ENCODE measurements around the gene SDF4.

SDF4 gene

GRCh38 chr1:1231400-1232207 lies at the start of gene SDF4:
Gene SDF4 (minus strand): TSS chr1:1232001. CDS start chr1:1228772, 3,229 bp downstream.
- TF ChIP-seq, protein P1, sequence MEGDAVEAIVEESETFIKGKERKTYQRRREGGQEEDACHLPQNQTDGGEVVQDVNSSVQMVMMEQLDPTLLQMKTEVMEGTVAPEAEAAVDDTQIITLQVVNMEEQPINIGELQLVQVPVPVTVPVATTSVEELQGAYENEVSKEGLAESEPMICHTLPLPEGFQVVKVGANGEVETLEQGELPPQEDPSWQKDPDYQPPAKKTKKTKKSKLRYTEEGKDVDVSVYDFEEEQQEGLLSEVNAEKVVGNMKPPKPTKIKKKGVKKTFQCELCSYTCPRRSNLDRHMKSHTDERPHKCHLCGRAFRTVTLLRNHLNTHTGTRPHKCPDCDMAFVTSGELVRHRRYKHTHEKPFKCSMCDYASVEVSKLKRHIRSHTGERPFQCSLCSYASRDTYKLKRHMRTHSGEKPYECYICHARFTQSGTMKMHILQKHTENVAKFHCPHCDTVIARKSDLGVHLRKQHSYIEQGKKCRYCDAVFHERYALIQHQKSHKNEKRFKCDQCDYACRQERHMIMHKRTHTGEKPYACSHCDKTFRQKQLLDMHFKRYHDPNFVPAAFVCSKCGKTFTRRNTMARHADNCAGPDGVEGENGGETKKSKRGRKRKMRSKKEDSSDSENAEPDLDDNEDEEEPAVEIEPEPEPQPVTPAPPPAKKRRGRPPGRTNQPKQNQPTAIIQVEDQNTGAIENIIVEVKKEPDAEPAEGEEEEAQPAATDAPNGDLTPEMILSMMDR (IDR thresholded peaks at IDR 0.05; ENCODE audit: control extremely low read depth, extremely low read depth, low read depth, missing control alignments): no peak
- ChIA-PET CTCF (interaction anchor here (0.8 to 2.9 kb wide), 7 partner anchors 10 to 168 kb away, joined by 3 to 8 read pairs (median 3); partner anchors contain the start of gene UBE2J2), POLR2A (interaction anchor here (0.6 kb wide), 1 partner anchor 144 kb away, joined by 3 read pairs; the partner anchor contains the start of gene AURKAIP1)
- peak; percentile 100 for DNase-seq (ENCODE audit: extremely low spot score)

GRCh38 chr1:1280782-1281481 lies 49.1 kb upstream of the SDF4 start:
- TF ChIP-seq, protein P1 (IDR thresholded peaks at IDR 0.05; ENCODE audit: control extremely low read depth, extremely low read depth, low read depth, missing control alignments): no peak
- no peak for DNase-seq (ENCODE audit: extremely low spot score)
- POLR2A ChIA-PET: no interaction called here
- CTCF ChIA-PET: interaction anchor here (0.9 to 1.5 kb wide), 4 partner anchors 11 to 158 kb away, joined by 3 to 4 read pairs (median 4); no protein-coding TSS in a partner anchor

GRCh38 chr1:1279028-1279427 lies 47.2 kb upstream of the SDF4 start:
- DNase-seq (ENCODE audit: extremely low spot score): no peak
- CTCF ChIA-PET: interaction anchor here (1.1 kb wide), 1 partner anchor 12 kb away, joined by 3 read pairs; no protein-coding TSS in a partner anchor
- POLR2A ChIA-PET: no interaction called here
- TF ChIP-seq, protein P1 (IDR thresholded peaks at IDR 0.05; ENCODE audit: control extremely low read depth, extremely low read depth, low read depth, missing control alignments): no peak

DNA sequence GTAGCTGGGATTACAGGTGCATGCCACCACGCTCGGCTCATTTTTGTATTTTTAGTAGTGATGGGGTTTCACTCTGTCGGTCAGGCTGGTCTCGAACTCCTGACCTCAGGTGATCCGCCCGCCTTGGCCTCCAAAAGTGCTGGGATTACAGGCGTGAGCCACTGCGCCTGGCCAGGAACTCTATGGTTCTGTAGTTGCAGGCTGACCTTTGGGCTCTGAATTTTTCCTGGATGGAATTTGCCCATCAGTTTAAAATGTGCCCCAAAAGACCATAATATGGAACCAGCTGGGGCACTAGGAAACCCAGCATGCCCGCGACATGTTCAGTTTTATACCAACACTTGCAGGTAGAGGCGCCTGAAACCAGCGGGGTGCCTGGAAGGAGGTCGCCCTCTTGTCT lies 46.8 kb upstream of the SDF4 start:
- ChIA-PET CTCF (interaction anchor here (0.7 to 1.1 kb wide), 2 partner anchors 13 to 277 kb away, joined by 3 read pairs; no protein-coding TSS in a partner anchor), POLR2A (interaction anchor here (0.6 kb wide), 1 partner anchor 1109 kb away, joined by 3 read pairs; no protein-coding TSS in a partner anchor)
- TF ChIP-seq, protein P1 (IDR thresholded peaks at IDR 0.05; ENCODE audit: control extremely low read depth, extremely low read depth, low read depth, missing control alignments): no peak
- no peak for DNase-seq (ENCODE audit: extremely low spot score)

GRCh38 chr1:1275836-1276235 lies 44.0 kb upstream of the SDF4 start:
- TF ChIP-seq, protein P1 (IDR thresholded peaks at IDR 0.05; ENCODE audit: control extremely low read depth, extremely low read depth, low read depth, missing control alignments): no peak
- ChIA-PET POLR2A (no interaction called here), CTCF (interaction anchor here (1.4 kb wide), 1 partner anchor 16 kb away, joined by 4 read pairs; no protein-coding TSS in a partner anchor)
- DNase-seq (ENCODE audit: extremely low spot score): no peak

GRCh38 chr1:1274931-1275431 lies 43.2 kb upstream of the SDF4 start:
- CTCF ChIA-PET: interaction anchor here (1.3 to 1.4 kb wide), 2 partner anchors 17 to 25 kb away, joined by 3 to 4 read pairs; no protein-coding TSS in a partner anchor
- TF ChIP-seq, protein P1 (IDR thresholded peaks at IDR 0.05; ENCODE audit: control extremely low read depth, extremely low read depth, low read depth, missing control alignments): no peak
- POLR2A ChIA-PET: no interaction called here
- DNase-seq (ENCODE audit: extremely low spot score): no peak

All from GM10248 (cell line).